ENCODE data around the gene UVRAG. TPM values are rescaled to one million over a fixed set of nuclear protein-coding genes. Genes with fewer than 3 reads are reported as not detected.

The UVRAG gene
- total and polyA plus RNA-seq, 2 of the 13 experiments (the other 11 are each of a cell fraction or from before 2014, with no cell fraction given): 9.7 to 17.3 TPM

GRCh38 chr11:76152741-76153570 is 337.9 kb downstream of the UVRAG start (continued):
- no peak for TF ChIP-seq ZNF773 (CRISPR knock-in tag; IDR thresholded peaks at IDR 0.05; ENCODE audit: borderline replicate concordance)
- 0 out of 2 replicates have a peak, but pooled peaks have one; percentile 41 for TF ChIP-seq SMAD1 (CRISPR knock-in tag; IDR thresholded peaks at IDR 0.05; ENCODE audit: borderline replicate concordance, low read depth)
- no peak for TF ChIP-seq HMGXB3 (CRISPR knock-in tag; IDR thresholded peaks at IDR 0.05; ENCODE audit: borderline replicate concordance)
- TF ChIP-seq ZNF430 (CRISPR knock-in tag; IDR thresholded peaks at IDR 0.05): no peak
- TF ChIP-seq MLX (CRISPR knock-in tag; IDR thresholded peaks at IDR 0.05): no peak
- TF ChIP-seq ZNF251 (CRISPR knock-in tag; IDR thresholded peaks at IDR 0.05): no peak
- no peak for TF ChIP-seq PCBP1 (IDR thresholded peaks at IDR 0.05; ENCODE audit: borderline replicate concordance, low read depth, low read length)
- no peak for TF ChIP-seq PAWR (CRISPR knock-in tag; IDR thresholded peaks at IDR 0.05; ENCODE audit: borderline replicate concordance)
- TF ChIP-seq ZNF598 (CRISPR knock-in tag; IDR thresholded peaks at IDR 0.05; ENCODE audit: borderline replicate concordance): no peak
- TF ChIP-seq AHR (CRISPR knock-in tag; IDR thresholded peaks at IDR 0.05): no peak
- TF ChIP-seq RFXAP (CRISPR knock-in tag; IDR thresholded peaks at IDR 0.05; ENCODE audit: borderline replicate concordance): peak; percentile 23; the same call in 1 of the 2 replicates
- TF ChIP-seq GFI1 (CRISPR knock-in tag; IDR thresholded peaks at IDR 0.05; ENCODE audit: borderline replicate concordance): no peak
- no peak for TF ChIP-seq ZBTB20 (CRISPR knock-in tag; IDR thresholded peaks at IDR 0.05; ENCODE audit: borderline replicate concordance, low read depth)
- no peak for TF ChIP-seq NFIB (CRISPR knock-in tag; IDR thresholded peaks at IDR 0.05; ENCODE audit: borderline replicate concordance)
- no peak for TF ChIP-seq DZIP1 (CRISPR knock-in tag; IDR thresholded peaks at IDR 0.05)
- TF ChIP-seq HIC2 (CRISPR knock-in tag; IDR thresholded peaks at IDR 0.05; ENCODE audit: low read depth): no peak; the same call in 1 of the 2 replicates
- no peak for TF ChIP-seq SP1 (IDR thresholded peaks at IDR 0.05)
- no peak for TF ChIP-seq SP1 (CRISPR knock-in tag; IDR thresholded peaks at IDR 0.05)
- no peak for TF ChIP-seq ZNF331 (CRISPR knock-in tag; IDR thresholded peaks at IDR 0.05)
- TF ChIP-seq KLF15 (CRISPR knock-in tag; IDR thresholded peaks at IDR 0.05; ENCODE audit: borderline replicate concordance): no peak

Measured in HepG2 (cell line).